Fibroblast of villous mesenchyme (primary cell): ENCODE measurements around the gene SEMA6A. TPM values are rescaled to one million over a fixed set of nuclear protein-coding genes. Genes with fewer than 3 reads are reported as not detected.

Source experiments
- DNase-seq: peaks from one replicate; pipeline ENCODE4 v3.0.0-alpha.2; 2010; ENCODE audit warnings: low read depth
- H3K4me3 ChIP-seq: 2 replicates; pipeline ENCODE4 v1.5.1; 2011; ENCODE audit warnings: low read depth, mild to moderate bottlenecking, low read length
- CTCF ChIP-seq: IDR thresholded peaks from 2 replicates; pipeline ENCODE4 v1.5.1; 2012; ENCODE audit warnings: low read depth, mild to moderate bottlenecking, low read length; ENCODE audit not compliant: insufficient read depth
- total RNA-seq: library from RNA; depleted of rRNA; stranded (reverse); fragments of >200 nt; gene quantifications from 2 replicates; pipeline ENCODE4 v1.2.3, GENCODE V29; 2012

Gene SEMA6A
- total RNA-seq, 1 donor = 2.2 TPM

- TF ChIP-seq CTCF = no peak
- no peak for DNase-seq
- H3K4me3 ChIP-seq = no peak overlapping the region
Observed at GRCh38 chr5:116441223-116441622, 133.4 kb downstream of the SEMA6A start.

- no peak overlapping the region for H3K4me3 ChIP-seq
- no peak for DNase-seq
- TF ChIP-seq CTCF = no peak
Observed at GRCh38 chr5:116440457-116441001, 134.1 kb downstream of the SEMA6A start.

GRCh38 chr5:116439905-116440304 lies 134.7 kb downstream of the SEMA6A start:
- H3K4me3 ChIP-seq = no peak overlapping the region
- no peak for DNase-seq
- TF ChIP-seq CTCF = no peak

- TF ChIP-seq CTCF = no peak
- H3K4me3 ChIP-seq = no peak overlapping the region
- no peak for DNase-seq
Observed at GRCh38 chr5:116438979-116439554, 135.6 kb downstream of the SEMA6A start.

GRCh38 chr5:116437922-116438578 lies 136.6 kb downstream of the SEMA6A start:
- DNase-seq = no peak
- H3K4me3 ChIP-seq = no peak overlapping the region
- TF ChIP-seq CTCF = no peak

- no peak for TF ChIP-seq CTCF
- no peak for DNase-seq
- no peak overlapping the region for H3K4me3 ChIP-seq
Observed at GRCh38 chr5:116437351-116437705, 137.3 kb downstream of the SEMA6A start.
